Dermis microvascular lymphatic vessel endothelial cell (primary cell): Measurements from ENCODE around the gene ARHGAP27. TPM values are rescaled to one million over a fixed set of nuclear protein-coding genes. Genes with fewer than 3 reads are reported as not detected.

Experiments
- DNase-seq, 2 donors: peaks; one replicate each; pipeline versions ENCODE4 v3.0.0 to v3.0.0-alpha.2; 2010; ENCODE audit warnings: low read depth in 2 of 2
- total RNA-seq: library from RNA; depleted of rRNA; stranded (reverse); fragments of >200 nt; gene quantifications from 2 replicates; pipeline ENCODE4 v1.2.1, GENCODE V29; 2014

The ARHGAP27 gene
- total RNA-seq, 1 donor from 2014 or later = 19.3 TPM

DNA sequence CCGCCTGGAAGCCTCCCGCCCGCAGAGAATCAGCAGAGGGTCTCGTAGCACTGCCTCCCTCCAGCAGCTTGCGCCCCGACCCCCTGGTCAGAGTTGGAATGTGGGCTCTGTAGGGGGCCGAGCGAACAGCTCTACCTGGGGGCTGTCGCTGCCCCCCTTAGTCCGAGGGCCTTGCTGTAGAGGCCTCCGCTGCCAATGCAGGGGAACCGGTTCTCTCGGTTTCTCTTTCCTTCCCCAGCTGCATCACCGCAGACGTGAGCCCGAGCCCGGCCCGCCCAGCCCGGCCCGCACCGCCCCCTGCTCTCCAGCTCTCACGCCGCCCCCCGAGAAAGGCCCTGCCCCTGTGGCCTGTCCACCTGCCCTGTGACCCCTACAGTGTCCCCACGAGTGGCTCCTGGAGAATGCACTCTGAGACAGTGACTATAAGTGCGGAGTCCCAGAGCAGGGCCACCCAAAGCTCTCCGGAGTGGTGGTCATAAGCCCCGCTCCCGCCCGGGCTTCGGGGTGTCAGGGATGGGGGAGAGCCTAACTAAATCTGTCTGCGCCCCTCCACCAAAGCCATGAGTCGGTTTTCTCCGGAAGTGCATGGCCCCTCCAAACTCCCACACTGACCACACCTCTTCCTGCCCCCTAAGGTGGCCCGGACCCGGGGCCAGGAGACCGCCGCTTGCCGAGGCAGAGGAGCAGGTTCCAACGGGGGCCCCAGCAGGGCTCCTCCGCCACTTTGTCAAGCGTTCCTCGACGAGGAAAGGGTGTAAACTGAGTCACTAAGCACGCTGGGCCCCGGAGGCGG, 1.7 kb downstream of the ARHGAP27 start:
- DNase-seq = no peak

DNA sequence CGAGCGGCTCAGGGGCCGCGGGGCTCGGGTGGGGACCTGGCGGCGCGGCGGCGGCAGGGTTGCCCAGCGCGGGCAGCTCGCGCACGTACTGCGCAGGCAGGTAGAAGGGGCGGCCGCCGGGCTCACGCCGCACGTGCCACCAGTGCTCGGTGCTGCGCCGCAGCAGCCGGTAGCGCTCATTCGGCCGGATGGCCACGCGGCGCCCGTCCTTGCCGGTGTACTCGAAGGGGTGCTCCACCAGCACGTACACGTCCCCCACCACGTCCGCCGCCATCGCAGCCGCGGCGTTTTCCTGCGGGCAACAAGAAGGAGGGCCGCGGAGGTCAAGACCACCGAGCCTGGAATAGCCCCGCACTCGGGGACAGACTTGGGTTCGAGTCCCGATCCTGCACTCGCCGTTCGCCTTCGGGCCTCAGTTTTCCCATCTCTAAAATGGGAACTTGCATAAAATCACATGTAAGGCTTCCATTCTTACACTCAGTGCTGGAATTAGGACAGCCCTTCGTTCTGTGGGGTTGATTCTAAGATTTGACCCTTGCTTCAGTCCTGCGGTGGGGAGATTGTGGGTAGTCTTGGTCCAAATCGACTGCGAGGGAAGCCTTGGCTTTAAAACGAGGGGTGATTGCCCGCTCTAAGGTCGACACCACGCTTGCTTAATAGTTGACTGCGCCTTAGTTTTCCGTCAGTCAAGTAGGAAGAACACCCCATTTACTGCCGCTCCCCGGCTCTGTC, 2.5 kb downstream of the ARHGAP27 start:
- DNase-seq = no peak

DNA sequence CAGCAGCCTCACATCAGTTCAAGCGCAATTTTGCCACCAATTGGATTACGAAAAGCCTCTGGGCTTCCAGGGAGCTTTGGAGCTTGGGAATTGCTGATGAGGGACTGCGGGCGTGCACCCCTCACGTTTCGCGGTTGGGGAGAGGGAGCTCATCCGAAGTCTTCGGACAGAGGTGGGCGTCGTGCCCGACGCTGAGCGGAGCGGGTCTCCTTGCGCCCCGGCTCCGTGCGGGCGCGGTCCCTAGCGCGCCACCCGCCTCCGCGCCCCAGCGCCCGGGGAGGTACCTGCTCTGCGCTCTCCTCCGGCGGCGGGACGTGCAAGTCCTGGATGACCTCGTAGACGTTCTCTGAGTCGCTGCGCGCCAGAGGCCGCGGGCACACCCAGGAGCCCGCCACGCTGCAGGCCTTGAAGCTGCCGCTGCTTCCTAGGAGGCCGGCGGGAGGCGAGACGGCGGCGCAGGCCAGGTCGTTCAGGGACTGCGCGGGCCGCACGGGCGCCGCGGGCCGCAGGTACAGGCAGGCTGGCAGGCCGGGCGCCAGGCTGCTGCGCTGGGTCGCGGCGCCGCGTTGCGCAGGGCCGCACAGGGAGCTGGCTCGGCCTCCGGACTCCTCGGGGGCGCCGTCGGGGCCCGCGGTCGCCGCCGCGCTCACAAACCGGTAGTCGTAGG, 3.2 kb downstream of the ARHGAP27 start:
- DNase-seq = no peak

DNA sequence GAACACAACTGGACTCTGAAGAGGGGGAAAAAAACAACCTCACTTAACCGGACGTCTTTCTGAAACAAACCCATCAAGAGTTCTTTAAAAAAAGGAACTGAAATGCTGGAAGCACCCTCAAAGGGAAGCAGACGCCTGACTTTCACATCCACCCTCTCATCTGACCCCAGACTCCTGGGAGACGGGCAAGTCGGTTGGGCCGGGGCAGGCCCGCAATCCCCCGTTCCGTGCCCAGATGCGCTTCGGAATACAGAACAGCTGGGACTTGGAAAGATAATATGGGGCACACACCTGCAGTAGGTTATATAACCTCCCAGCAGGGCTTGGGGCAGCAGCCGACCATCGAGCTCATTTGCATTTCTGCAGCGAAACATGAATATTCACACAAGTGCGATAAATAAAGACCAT, 3.7 kb downstream of the ARHGAP27 start:
- DNase-seq = no peak

DNA sequence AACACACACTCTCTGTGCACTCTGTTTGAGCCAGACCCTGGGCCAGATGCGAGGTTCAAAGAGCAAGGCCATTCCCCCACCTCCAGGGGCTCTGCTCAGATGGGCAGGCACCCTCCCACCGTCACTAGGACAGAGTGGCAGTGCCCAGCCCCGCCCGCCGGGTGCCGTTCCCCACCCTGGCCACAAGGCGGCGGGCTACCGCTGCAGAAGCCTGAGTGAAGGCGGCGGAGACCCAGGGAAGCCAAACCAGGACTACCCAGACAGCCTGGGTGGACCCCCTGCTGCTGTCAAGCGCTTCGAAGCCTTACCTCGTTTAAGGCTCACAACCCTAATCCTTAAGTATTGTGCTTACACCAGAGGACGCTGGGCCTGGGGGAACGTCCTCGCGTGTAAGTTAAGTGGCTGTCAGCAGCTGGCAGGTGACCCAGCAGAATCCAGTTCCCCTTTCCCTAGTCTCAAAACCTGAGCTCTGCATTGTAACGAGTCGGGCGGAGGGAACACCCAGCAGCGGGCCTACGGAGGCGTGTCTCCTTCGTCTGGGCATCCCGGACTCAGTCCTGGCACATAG, 4.5 kb downstream of the ARHGAP27 start:
- DNase-seq = peak; percentile 31 to 76

DNA sequence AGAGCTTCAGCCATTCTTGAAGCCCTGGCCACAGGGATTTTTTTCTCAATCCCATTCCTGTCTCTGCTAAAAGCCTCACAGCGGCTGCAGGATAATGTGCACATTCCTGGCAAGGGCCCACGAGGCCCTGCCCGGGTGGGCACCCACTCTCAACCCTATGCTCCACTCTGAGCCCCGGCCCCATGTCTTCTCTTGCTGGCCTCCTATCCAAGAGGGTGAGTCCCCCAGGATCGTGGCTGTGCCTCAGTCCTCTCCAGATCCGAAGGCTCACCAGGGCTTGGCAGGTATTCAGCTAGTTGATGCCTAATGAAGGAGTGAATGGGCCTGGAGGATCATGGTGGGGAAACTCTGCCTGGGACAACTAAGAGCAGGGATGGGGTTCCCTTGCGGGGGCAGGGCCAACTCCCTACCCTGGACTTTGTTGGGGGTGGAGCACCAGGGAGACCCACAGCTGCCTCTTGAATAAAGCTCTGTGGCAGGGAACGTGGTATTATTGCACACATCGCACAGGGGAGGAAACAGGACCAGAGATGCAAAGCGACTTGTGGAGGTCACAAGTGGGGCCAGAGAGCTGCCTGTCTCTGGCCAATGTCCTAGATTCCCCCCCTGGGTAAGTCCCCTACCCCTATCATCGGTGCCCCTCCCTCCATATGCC, 5.4 kb downstream of the ARHGAP27 start:
- DNase-seq = no peak

DNA sequence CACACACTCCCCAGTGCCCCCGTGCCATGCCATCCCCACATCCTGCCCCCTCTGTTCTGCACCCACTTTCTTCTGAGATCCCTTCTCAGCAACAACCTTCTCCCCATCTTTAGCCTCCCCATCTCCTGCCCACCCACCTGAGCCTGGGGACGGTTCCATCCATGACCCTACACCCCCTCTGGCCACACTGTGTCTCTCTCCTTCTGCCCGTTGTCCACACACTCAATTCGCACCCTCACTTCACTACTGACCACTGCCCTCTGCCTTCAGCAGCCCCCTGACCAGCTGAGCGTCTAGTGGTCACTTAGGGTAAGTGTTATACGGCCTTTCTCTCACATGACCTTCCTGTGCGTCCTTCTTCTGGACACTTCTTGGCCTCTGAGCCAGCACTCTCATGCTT, 6.1 kb downstream of the ARHGAP27 start:
- no peak for DNase-seq

DNA sequence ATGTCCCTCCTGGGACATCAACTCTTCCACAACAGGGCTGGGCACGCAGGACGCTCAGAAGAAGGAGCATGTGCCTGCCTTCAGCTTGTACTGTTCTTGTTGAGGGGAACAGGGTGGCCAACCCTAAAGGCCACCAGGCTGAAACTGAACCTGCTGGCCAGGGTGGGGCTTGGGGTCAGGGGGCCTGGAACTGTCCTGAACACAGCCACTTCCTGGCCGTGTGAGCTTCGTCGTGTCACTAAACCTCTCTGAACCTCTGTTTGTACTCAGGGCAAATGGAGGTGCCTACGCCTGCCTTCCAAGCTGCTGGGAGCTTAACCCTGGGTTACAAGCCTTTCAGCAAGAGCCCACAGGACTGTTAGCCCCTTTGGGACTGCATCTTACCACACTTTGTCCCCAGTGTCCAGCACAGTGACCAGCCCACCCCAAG, 6.7 kb downstream of the ARHGAP27 start:
- DNase-seq = no peak

DNA sequence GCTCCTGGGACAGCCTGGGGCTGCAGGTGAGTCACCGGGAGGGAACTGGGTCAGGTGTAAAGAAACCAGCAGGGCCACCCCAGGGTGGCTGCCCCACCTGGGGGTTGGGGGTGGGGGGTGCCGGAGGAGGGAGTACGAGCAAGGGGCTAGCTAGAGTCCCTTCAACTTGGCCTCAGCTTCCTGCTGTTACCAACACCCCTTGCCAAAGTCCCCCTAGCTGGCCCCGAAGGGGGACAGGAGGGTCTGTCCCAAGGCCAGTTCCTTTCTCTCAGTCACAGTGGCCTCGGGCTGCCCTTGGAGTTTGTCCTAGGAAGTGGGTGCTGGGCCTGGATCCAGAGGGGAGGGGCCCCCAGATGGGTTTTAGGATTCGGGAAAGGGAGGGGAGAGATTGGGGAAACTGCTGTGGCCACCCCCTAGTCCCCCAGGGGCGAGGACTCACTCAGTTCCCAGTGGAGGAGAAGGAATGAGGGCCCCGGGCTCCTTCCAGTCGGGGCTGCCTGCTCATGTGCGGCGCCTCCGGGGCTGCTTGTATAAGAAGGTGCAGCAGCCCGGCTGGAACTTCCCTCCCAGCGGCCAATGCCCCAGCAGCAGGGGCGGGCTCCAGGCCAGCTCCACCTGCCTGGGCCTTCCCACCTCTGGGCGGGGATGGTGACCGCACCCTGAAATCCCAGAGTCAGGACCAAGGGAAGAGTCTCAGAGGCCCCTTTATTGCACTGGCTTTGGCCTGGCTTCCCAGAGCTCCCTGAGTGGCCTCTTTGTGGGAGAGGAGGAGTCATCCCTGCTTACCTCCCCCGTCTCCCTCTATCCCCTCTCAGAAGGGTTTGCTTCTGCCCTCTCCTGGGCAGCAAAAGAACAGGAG, 7.3 kb downstream of the ARHGAP27 start:
- peak in 1 of 2 donors; percentile 27 for DNase-seq

DNA sequence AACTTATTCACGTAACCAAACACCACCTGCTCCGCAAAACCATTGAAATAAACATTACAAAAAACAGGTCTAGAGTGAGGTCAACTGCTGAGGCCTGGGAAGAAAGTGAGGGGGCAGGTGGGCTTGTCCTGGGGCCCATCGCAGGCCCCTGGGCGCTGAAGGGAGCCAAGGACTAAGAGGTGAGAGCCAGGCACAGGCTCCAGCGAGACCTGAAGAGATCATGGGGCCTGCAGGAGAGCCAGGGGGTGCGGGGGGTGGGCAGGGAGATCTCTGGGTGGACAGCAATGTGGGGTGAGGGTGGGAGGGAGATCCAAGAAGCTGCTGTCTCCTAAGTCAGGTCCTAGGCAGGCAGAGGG, 7.9 kb downstream of the ARHGAP27 start:
- DNase-seq = no peak

DNA sequence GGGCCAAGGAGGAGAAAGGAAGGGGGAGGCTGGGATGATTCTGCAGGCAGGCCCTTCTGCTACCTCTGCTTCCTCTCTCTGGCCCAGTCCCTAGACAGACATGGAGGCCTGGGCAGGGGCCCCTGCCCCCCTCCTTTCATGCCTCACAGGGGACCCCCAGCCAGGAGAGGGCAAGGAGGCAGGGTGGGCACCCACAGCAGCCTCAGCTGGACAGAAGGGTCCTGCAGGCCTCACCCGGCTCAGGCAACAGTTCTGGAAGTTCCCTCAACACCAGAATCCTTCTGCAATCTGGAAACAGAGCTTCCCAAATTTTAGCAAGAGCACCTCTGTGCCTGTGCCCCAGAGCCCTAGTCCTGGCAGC, 8.7 kb downstream of the ARHGAP27 start:
- no peak for DNase-seq

DNA sequence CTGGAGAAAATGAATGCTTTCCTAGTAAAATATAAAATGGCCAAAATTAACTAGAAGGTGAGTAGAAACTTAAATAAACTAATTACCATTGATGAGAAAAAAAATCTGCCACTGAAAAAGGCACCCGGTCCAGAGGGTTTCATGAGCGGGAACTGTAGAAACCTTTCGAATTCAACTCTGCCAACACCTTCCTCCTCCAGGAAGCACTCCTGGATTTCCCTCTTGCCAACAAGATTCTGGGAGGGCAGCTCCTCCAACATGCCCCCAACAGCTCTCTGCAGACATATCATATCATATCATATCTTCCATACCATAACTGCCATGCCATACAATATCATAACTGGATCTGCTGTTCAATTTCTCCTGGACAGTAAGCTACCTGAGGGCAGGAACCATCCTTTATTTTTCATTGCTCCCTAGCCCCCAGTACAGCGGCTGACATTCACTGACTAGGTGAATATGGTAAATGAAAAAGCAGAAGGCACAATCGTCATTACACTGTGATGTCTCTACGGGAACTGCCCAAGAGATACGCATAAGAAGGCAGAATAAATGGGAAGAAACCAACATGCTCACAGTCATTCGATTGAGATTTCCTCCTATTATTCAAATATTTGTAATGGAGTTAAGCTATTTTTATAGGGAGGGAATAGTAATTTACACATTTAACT, 9.2 kb downstream of the ARHGAP27 start:
- no peak for DNase-seq

DNA sequence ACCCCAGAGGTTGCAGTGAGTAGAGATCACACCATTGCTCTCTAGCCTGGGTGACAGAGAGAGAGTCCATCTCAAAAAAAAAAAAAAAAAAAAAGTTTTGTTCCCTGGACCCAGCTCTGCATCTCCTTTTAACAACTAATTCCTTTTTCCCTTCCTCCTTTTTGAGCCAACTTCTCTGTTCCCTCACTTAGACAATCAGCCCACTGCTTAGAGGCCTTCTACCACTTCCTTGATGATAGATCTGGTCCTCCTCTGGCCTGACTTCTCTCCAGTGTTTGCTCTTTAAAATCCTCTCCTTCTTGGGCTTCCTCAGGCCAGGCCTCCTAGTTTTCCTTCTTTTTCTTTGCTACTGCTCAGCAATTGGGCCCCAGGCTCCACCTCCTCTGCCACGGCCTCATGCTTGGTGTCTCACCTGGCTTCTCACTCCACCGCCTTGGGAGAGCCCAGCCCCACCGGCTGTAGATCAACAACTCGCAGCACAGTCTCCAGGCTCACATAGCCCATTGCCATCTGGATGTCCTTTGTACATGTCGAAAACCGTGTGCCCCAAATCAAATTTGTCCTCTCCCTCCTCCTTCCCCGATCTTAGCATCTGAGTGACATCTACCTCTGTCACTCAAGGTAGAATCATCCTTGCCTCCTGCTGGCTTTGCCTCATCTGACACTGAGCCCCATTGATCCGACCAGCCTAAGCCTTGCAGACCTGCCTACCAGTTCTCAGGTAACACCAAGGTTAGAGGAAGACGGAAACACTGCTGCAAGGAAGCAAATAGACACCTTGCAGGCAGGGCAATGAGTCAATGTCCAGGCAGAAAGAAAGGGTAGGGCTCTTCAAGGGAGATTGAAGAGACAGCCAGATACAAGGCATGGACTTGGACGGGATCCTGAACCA, 17.4 kb downstream of the ARHGAP27 start:
- no peak for DNase-seq

DNA sequence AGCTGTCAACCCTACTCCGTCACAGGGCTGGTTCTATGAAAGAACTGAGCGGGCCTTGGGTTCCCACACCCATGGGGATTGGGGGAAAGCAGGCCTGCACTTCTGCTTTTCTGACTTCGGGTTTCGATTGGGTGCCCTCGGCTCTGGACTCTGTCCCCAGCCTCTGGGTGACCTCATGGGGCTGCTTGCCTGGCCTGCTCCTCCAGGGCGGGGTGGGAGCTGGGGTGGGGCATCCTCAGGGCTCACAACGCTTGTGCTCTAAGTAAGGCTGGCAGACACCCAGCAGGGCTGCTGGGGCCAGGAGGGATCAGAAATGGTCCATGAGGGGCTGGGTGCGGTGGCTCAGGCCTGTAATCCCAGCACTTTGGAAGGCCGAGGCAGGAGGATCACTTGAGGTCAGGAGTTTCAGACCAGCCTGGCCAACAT, 19.2 kb downstream of the ARHGAP27 start:
- no peak for DNase-seq

DNA sequence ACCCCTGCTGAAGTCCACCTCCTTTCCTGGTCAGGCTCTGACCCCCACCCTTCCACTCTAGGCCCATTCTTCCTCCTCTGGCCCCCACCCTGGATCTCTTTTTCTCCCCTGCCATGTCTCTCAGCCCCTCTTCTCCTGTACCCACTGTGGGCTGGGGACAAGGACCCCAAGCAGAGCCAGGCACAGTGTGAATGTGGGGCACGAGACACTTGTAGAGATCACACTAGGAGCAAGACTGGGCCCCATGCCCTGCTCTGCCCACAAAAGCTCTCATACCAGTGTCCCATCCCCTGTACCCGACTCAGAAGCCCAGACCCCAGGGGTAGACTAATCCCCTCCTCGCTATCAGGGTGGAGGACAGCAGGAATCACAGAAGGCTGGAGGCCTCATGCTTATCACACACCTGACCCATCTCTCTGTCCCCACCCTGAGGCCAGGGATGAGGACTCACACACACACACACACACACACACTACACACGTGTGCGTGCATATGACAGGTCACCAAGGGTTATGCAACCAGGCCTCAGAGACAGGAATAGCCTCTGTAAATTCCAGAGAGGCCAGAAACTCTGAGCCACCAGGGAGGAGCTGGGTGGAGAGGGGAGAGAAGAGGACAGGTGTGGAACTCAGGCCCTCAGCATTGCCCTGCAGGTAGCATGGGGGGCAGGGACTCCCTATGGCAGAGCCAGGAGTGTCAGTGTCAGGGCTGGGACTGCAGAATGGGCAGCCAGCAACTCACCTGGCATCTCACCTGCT, 21.1 kb downstream of the ARHGAP27 start:
- no peak for DNase-seq

DNA sequence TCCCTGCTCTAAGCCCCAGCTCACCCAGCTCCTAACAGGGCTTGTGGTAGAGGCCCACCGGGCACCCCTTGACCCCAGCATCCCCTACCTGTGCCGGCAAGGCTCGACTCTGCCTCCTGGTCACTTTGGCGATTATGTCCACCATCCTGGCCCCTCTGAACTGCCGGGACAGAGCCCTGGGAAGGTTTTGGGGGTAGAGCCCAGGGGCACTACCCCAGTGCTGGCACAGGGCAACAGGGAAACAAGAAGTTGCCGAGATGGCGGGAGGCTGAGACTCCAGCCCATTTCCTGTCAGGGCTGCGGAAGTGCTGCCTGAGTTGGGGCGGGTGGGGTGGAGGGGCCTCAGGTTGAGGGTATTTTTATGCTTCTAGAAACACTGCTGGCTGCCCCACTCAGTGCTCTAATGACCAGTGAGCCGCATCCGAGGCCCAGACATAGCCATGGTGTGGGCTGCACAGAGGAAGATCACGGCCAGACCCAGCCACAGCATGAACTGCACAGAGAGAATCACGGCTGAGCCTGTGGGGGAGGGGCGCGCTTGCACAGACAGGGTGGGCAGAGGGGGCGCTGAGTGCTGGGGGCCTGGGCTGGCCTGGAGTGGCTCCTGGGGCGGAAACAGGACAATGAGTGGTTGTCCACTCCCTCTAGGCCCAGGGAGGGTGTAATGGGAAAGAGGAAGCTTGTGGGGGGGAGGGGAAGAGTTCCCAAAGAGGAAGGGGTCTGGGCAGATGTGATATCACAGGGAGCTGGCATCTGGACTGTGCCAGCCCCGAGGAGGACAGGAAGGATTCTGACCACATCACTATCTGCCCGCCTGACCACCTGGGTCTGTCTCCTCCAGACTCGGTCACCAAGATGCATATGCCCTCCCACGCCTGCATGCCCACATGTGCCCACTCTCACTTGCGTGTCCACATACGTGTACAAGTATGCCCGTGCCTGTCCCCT, 22.3 kb downstream of the ARHGAP27 start:
- peak in 1 of 2 donors; percentile 25 for DNase-seq

DNA sequence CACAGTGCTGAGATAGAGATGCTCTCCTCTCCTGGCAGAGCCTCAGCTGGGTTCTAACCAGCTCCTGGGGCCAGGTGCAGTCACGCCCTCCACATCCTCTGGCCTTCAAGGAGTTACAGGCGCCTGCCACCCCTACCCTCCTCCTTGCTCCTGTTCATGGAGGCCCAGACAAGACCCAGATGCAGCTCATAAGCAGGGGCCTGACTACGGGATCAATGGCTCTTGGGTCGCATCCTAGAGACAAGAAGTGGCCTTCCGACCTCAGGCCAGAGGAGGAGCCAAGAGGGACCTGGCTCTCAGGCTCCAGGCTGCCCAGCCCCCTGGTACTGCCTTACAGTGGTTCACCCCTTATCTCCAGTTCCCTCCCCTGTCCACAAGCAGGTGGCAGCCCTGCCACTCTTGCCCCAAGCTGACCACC, 23.0 kb downstream of the ARHGAP27 start:
- DNase-seq = no peak
